PFSK-1 (cell line): ENCODE measurements around the gene DOCK4.

Experiments used
- FOXP2 ChIP-seq: optimal IDR thresholded peaks from 2 replicates; pipeline ENCODE3; 2011; ENCODE audit warnings: borderline replicate concordance, control low read depth, inconsistent platforms; ENCODE audit not compliant: insufficient read depth; ENCODE audit errors: extremely low read length, extremely low read depth
- POLR2AphosphoS5 ChIP-seq: IDR thresholded peaks from 2 replicates; pipeline ENCODE4 v1.6.1; 2012; ENCODE audit warnings: low read depth, mild to moderate bottlenecking, control low read depth, low read length, moderate library complexity
- SIN3A ChIP-seq: IDR thresholded peaks from 2 replicates; pipeline ENCODE4 v1.6.1; 2012; ENCODE audit warnings: mild to moderate bottlenecking, low read length, moderate library complexity, borderline replicate concordance; ENCODE audit not compliant: insufficient read depth
- TAF1 ChIP-seq: IDR thresholded peaks from 2 replicates; pipeline ENCODE4 v1.6.1; 2012; ENCODE audit warnings: low read length, control low read depth, borderline replicate concordance; ENCODE audit not compliant: insufficient read depth
- TF ChIP-seq, protein P1 (sequence below), 2 experiments: IDR thresholded peaks; 2 replicates each; pipeline versions ENCODE4 v1.6.1 to v1.8.0; 2011 to 2012; ENCODE audit warnings: low read depth in 2 of 2, low read length in 2 of 2, control low read depth in 1 of 2, inconsistent platforms in 1 of 2, mild to moderate bottlenecking in 1 of 2, moderate library complexity in 1 of 2; ENCODE audit not compliant: insufficient read depth in 1 of 2

The DOCK4 gene

DNA sequence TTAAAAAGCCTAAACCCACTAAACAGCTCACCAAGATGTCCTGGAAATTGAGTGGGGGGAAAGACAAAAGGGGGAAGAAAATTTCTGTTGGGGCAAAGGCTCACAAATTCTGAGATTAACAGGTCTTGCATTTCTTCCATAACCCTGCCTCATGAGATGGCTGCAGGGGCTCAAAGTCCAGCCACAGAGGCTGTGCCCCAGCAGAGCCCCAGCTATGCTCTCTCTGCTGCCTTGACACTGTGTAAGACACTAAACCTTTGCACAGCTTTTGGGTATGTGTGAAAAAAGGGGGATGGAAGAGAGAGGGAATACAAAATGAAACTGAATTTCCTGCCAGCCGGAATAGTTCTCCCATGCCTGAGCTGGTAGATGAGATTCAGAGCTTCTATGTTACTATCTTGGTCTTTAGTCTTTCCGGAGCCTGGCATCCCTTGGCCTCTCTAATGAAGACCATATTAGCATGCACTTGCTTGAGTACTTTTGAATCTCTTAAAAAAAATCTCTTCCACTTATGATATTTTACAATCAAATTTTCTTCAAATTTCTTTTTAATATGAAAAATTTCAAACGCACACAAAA lies 403.9 kb downstream of the DOCK4 start:
- TF ChIP-seq FOXP2 = no peak
- TF ChIP-seq, protein P1, sequence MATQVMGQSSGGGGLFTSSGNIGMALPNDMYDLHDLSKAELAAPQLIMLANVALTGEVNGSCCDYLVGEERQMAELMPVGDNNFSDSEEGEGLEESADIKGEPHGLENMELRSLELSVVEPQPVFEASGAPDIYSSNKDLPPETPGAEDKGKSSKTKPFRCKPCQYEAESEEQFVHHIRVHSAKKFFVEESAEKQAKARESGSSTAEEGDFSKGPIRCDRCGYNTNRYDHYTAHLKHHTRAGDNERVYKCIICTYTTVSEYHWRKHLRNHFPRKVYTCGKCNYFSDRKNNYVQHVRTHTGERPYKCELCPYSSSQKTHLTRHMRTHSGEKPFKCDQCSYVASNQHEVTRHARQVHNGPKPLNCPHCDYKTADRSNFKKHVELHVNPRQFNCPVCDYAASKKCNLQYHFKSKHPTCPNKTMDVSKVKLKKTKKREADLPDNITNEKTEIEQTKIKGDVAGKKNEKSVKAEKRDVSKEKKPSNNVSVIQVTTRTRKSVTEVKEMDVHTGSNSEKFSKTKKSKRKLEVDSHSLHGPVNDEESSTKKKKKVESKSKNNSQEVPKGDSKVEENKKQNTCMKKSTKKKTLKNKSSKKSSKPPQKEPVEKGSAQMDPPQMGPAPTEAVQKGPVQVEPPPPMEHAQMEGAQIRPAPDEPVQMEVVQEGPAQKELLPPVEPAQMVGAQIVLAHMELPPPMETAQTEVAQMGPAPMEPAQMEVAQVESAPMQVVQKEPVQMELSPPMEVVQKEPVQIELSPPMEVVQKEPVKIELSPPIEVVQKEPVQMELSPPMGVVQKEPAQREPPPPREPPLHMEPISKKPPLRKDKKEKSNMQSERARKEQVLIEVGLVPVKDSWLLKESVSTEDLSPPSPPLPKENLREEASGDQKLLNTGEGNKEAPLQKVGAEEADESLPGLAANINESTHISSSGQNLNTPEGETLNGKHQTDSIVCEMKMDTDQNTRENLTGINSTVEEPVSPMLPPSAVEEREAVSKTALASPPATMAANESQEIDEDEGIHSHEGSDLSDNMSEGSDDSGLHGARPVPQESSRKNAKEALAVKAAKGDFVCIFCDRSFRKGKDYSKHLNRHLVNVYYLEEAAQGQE (IDR thresholded peaks at IDR 0.05; ENCODE audit: insufficient read depth in 1 of 2, low read depth in 2 of 2, low read length in 2 of 2) = no peak
- no peak for TF ChIP-seq SIN3A
- TF ChIP-seq POLR2AphosphoS5 = no peak
- no peak for TF ChIP-seq TAF1

DNA sequence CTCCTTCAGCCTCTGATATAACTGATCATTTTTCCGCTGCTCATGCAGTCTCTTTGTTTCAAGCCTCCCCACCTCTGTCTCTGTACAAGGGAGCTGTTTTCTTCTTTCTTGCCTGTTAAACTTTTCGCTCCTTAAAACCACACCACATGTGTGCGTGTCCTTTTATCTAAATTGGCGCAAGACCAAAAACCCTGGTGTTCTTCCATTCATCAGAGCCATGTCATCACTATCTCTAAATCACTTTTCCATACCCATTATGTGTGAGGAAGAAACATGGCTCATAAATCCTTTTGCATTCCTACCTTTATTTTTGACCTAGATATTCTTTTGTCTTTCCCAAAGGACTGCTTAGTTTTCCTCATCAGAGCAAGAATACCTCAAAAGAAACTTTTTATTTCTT lies 404.9 kb downstream of the DOCK4 start:
- TF ChIP-seq SIN3A (no peak), POLR2AphosphoS5 (no peak), TAF1 (no peak), FOXP2 (no peak)
- TF ChIP-seq, protein P1 (IDR thresholded peaks at IDR 0.05; ENCODE audit: insufficient read depth in 1 of 2, low read depth in 2 of 2, low read length in 2 of 2) = no peak

DNA sequence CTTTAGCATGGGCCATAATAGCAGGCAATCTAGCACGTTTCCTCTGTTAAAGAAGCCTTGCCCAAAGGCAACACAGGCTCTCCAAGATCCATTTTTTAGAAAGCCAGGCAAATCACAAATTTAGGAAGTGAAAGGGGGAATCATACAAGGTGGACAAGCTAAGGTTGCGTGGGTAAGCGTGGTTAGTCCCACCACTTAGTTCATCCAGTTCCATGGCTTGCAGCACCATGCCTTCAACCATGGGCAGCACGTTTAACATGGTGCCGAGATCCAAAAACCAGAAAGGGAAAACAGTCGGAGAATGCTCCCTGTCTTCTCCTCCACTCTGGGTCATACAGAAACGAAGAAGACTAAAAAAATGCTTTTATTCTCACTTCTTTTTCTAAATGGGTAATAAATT lies 409.5 kb downstream of the DOCK4 start:
- TF ChIP-seq TAF1 = no peak
- TF ChIP-seq SIN3A = no peak
- TF ChIP-seq, protein P1 (IDR thresholded peaks at IDR 0.05; ENCODE audit: insufficient read depth in 1 of 2, low read depth in 2 of 2, low read length in 2 of 2) = no peak
- TF ChIP-seq FOXP2 = no peak
- TF ChIP-seq POLR2AphosphoS5 = no peak

DNA sequence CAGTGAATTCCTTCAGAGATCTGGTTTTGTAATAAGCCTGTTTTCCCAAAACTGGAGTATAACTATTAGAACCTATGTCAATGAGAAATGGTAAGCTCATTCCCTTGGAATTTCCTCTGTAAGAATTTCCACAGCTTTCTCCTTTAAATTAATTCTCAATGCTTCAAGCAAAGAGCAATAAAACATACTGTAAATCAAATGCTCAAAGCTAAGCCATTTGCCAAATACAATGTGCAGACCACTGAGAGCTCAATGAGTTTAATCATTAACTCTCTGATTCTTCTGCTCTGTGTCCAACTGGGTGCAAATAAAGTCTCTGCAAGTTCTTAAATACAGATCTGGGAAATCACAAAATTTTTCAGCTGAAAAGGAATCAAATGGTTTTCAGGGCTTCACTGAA lies 416.3 kb downstream of the DOCK4 start:
- no peak for TF ChIP-seq SIN3A
- TF ChIP-seq, protein P1 (IDR thresholded peaks at IDR 0.05; ENCODE audit: insufficient read depth in 1 of 2, low read depth in 2 of 2, low read length in 2 of 2) = no peak
- TF ChIP-seq TAF1 = no peak
- TF ChIP-seq POLR2AphosphoS5 = no peak
- no peak for TF ChIP-seq FOXP2

DNA sequence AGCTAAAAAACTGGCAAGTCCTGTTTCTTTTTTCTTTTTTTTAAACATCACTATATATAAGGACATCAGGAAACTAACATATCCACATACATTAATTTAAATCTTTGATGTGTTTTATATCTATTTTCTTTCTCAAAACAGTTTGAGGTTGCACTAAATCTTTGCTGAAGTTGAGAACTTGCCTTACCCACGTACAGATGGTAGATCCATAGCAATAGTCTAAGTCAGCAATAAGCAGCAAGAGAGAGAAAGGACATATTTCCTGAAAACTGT lies 417.2 kb downstream of the DOCK4 start:
- TF ChIP-seq POLR2AphosphoS5 (no peak), TAF1 (no peak)
